WTC11 (cell line): ENCODE data around the gene OAT.

Experiments used
- CREM ChIP-seq: sonication (generic); formaldehyde crosslinking; IDR thresholded peaks from 2 replicates; pipeline ENCODE4 v1.8.1; 2022; ENCODE audit warnings: mild to moderate bottlenecking, missing genetic modification reagents, moderate library complexity
- FOXP1 ChIP-seq: sonication (generic); formaldehyde crosslinking; IDR thresholded peaks from 2 replicates; pipeline ENCODE4 v1.8.0; 2022; ENCODE audit warnings: missing genetic modification reagents, mild to moderate bottlenecking, moderate library complexity, borderline replicate concordance
- IRF1 ChIP-seq: sonication (generic); formaldehyde crosslinking; IDR thresholded peaks from 2 replicates; pipeline ENCODE4 v1.8.0; 2023; ENCODE audit warnings: missing genetic modification reagents
- MXD4 ChIP-seq: fragments of 250-450 bp; sonication (Bioruptor Pico); IDR thresholded peaks from 2 replicates; pipeline ENCODE4 v1.8.0; 2021; ENCODE audit warnings: mild to moderate bottlenecking, moderate library complexity, borderline replicate concordance
- NFYB ChIP-seq: sonication (generic); formaldehyde crosslinking; conservative IDR thresholded peaks from 2 replicates; pipeline ENCODE4 v1.8.0; 2022; ENCODE audit warnings: low read depth, missing genetic modification reagents
- NR1H2 ChIP-seq: sonication (generic); formaldehyde crosslinking; IDR thresholded peaks from 2 replicates; pipeline ENCODE4 v1.9.0; 2021; ENCODE audit warnings: mild to moderate bottlenecking, moderate library complexity, missing genetic modification reagents
- SMAD4 ChIP-seq: sonication (generic); formaldehyde crosslinking; IDR thresholded peaks from 2 replicates; pipeline ENCODE4 v1.8.0; 2022; ENCODE audit warnings: mild to moderate bottlenecking, missing genetic modification reagents
- TEAD1 ChIP-seq: sonication (generic); formaldehyde crosslinking; IDR thresholded peaks from 2 replicates; pipeline ENCODE4 v1.8.0; 2022; ENCODE audit warnings: mild to moderate bottlenecking, missing genetic modification reagents
- USF1 ChIP-seq: sonication (generic); formaldehyde crosslinking; IDR thresholded peaks from 2 replicates; pipeline ENCODE4 v1.8.0; 2022; ENCODE audit warnings: mild to moderate bottlenecking, missing genetic modification reagents
- ZNF416 ChIP-seq: fragments of 250-450 bp; sonication (Bioruptor Pico); IDR thresholded peaks from 2 replicates; pipeline ENCODE4 v1.9.0; 2021; ENCODE audit warnings: mild to moderate bottlenecking, inconsistent platforms
- TF ChIP-seq, protein P1 (sequence below): fragments of 200-600 bp; IDR thresholded peaks from 2 replicates; pipeline ENCODE4 v1.8.0; 2022; ENCODE audit warnings: antibody characterized with exemption
- TF ChIP-seq, protein P2 (sequence below): sonication (generic); formaldehyde crosslinking; IDR thresholded peaks from 2 replicates; pipeline ENCODE4 v1.8.1; 2022; ENCODE audit warnings: missing genetic modification reagents, borderline replicate concordance

GRCh38 chr10:124420254-124420653 lies 1.5 kb upstream of the OAT start:
- TF ChIP-seq SMAD4 (CRISPR knock-in tag) (no peak), CREM (no peak), MXD4 (CRISPR knock-in tag) (no peak), IRF1 (no peak), TEAD1 (CRISPR knock-in tag) (no peak), USF1 (CRISPR knock-in tag) (no peak), FOXP1 (CRISPR knock-in tag) (no peak), NFYB (CRISPR knock-in tag) (no peak), ZNF416 (no peak), NR1H2 (no peak)
- TF ChIP-seq, protein P1, sequence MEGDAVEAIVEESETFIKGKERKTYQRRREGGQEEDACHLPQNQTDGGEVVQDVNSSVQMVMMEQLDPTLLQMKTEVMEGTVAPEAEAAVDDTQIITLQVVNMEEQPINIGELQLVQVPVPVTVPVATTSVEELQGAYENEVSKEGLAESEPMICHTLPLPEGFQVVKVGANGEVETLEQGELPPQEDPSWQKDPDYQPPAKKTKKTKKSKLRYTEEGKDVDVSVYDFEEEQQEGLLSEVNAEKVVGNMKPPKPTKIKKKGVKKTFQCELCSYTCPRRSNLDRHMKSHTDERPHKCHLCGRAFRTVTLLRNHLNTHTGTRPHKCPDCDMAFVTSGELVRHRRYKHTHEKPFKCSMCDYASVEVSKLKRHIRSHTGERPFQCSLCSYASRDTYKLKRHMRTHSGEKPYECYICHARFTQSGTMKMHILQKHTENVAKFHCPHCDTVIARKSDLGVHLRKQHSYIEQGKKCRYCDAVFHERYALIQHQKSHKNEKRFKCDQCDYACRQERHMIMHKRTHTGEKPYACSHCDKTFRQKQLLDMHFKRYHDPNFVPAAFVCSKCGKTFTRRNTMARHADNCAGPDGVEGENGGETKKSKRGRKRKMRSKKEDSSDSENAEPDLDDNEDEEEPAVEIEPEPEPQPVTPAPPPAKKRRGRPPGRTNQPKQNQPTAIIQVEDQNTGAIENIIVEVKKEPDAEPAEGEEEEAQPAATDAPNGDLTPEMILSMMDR = no peak
- TF ChIP-seq, protein P2, sequence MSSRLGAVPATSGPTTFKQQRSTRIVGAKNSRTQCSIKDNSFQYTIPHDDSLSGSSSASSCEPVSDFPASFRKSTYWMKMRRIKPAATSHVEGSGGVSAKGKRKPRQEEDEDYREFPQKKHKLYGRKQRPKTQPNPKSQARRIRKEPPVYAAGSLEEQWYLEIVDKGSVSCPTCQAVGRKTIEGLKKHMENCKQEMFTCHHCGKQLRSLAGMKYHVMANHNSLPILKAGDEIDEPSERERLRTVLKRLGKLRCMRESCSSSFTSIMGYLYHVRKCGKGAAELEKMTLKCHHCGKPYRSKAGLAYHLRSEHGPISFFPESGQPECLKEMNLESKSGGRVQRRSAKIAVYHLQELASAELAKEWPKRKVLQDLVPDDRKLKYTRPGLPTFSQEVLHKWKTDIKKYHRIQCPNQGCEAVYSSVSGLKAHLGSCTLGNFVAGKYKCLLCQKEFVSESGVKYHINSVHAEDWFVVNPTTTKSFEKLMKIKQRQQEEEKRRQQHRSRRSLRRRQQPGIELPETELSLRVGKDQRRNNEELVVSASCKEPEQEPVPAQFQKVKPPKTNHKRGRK (CRISPR knock-in tag) = no peak
